Esophagus muscularis mucosa (tissue), 4 donors: ENCODE measurements around the gene TXLNA. TPM values are rescaled to one million over a fixed set of nuclear protein-coding genes. Genes with fewer than 3 reads are reported as not detected.

Experiments used
- DNase-seq: peaks from one replicate; pipeline ENCODE4 v3.0.0-alpha.2; 2017; ENCODE audit errors: extremely low spot score
- H3K27ac ChIP-seq, 4 donors: fragments of 200-600 bp; sonication (generic); replicated peaks in 1 of 4; 1 replicate in 3 of 4; 2 replicates in 1 of 4; pipeline ENCODE4 v1.5.1; 2016 to 2019; ENCODE audit warnings: mild to moderate bottlenecking in 1 of 4
- H3K27me3 ChIP-seq, 4 donors: fragments of 200-600 bp; sonication (generic); one replicate each; pipeline versions ENCODE4 v1.5.1 to v1.6.0; 2016 to 2019
- H3K36me3 ChIP-seq, 4 donors: fragments of 200-600 bp; sonication (generic); one replicate each; pipeline ENCODE4 v1.5.1; 2016 to 2019
- H3K4me1 ChIP-seq, 4 donors: fragments of 200-600 bp; sonication (generic); one replicate each; pipeline ENCODE4 v1.5.1; 2016 to 2019
- H3K4me3 ChIP-seq, 4 donors: fragments of 200-600 bp; sonication (generic); 1 replicate in 2 of 4; 2 replicates in 2 of 4; pipeline ENCODE4 v1.5.1; 2016 to 2019; ENCODE audit warnings: mild to moderate bottlenecking in 4 of 4, moderate library complexity in 1 of 4
- H3K9me3 ChIP-seq, 4 donors: fragments of 200-600 bp; sonication (generic); 1 replicate in 3 of 4; 2 replicates in 1 of 4; pipeline ENCODE4 v1.5.1; 2016 to 2019
- CTCF ChIP-seq, 3 experiments: fragments of 200-600 bp in 2 of 3; fragments of 450-650 bp in 1 of 3; sonication (generic) in 2 of 3; IDR thresholded peaks; one replicate each; pipeline ENCODE4 v1.5.1; 2017 to 2019; ENCODE audit warnings: antibody characterized with exemption in 3 of 3, mild to moderate bottlenecking in 2 of 3, moderate library complexity in 1 of 3
- EP300 ChIP-seq: sonication (generic); formaldehyde crosslinking; IDR thresholded peaks from one replicate; pipeline ENCODE4 v1.6.1; 2017; ENCODE audit warnings: antibody characterized with exemption
- POLR2A ChIP-seq: fragments of 450-650 bp; IDR thresholded peaks from one replicate; pipeline ENCODE4 v1.6.1; 2017; ENCODE audit warnings: antibody characterized with exemption, moderate library complexity, mild to moderate bottlenecking, low read depth
- POLR2AphosphoS5 ChIP-seq, 2 donors: sonication (generic); formaldehyde crosslinking; IDR thresholded peaks; one replicate each; pipeline ENCODE4 v1.6.1; 2017; ENCODE audit warnings: antibody characterized with exemption in 2 of 2
- WGBS: methylation state at CpG from one replicate; pipeline ENCODE4 v1.1.5; 2018; 5-methylcytosine and 5-hydroxymethylcytosine counted together
- intact Hi-C: fragments of 100-400 bp; cut with DNase I; formaldehyde crosslinking; loops from one replicate; pipeline ENCODE4 v1.15.1; 2023
- total RNA-seq, 4 donors: library from RNA; depleted of rRNA; stranded (reverse); fragments of >200 nt; gene quantifications; one replicate each; pipeline versions ENCODE4 v1.1.0 to v1.2.1, GENCODE V29; 2016

TXLNA gene
- total RNA-seq, 4 donors from 2014 or later: 43.6 to 88.4 (median 70.4) TPM

GRCh38 chr1:32179193-32179442, 357 bp upstream of the TXLNA start:
- no peak for TF ChIP-seq CTCF (IDR thresholded peaks at IDR 0.05)
- no peak for TF ChIP-seq POLR2AphosphoS5 (IDR thresholded peaks at IDR 0.05)
- TF ChIP-seq POLR2A: no peak
- TF ChIP-seq EP300: no peak
- Histone ChIP-seq H3K27ac (peak overlapping the region; percentile 93 to 96 (median 94)), H3K9me3 (no peaks in the 10 kb centered on the region), H3K36me3 (peaks cover 3 to 38% (median 21%) of the 10 kb centered on the region in 4 donors), H3K4me3 (peak overlapping the region; percentile 61 to 76 (median 70)), H3K4me1 (peaks cover 35 to 53% (median 46%) of the 10 kb centered on the region in 4 donors), H3K27me3 (no peaks in the 10 kb centered on the region)
- intact Hi-C loops: no loop called here
- 12% methylated on average over 7 of the region's 7 CpGs for WGBS
- no peak for DNase-seq

GRCh38 chr1:32180186-32181060, 948 bp downstream of the TXLNA start:
- TF ChIP-seq POLR2A (peak; percentile 37), EP300 (no peak), CTCF (IDR thresholded peaks at IDR 0.05) (no peak)

GRCh38 chr1:32181065-32181464, 1.6 kb downstream of the TXLNA start:
- Histone ChIP-seq H3K27me3 (no peaks in the 10 kb centered on the region), H3K36me3 (peaks cover 10 to 48% (median 36%) of the 10 kb centered on the region in 4 donors), H3K9me3 (peaks cover 0 to 3% (median 0%) of the 10 kb centered on the region in 4 donors), H3K4me3 (peak overlapping the region; percentile 61 to 76 (median 70)), H3K4me1 (peaks cover 47 to 71% (median 64%) of the 10 kb centered on the region in 4 donors), H3K27ac (peak overlapping the region; percentile 25 to 96 (median 94))
- intact Hi-C loops: no loop called here
- TF ChIP-seq EP300: no peak
- no peak for TF ChIP-seq POLR2AphosphoS5 (IDR thresholded peaks at IDR 0.05)
- TF ChIP-seq POLR2A: no peak
- no peak for TF ChIP-seq CTCF (IDR thresholded peaks at IDR 0.05)
- no peak for DNase-seq
- 74% methylated on average over 9 of the region's 9 CpGs for WGBS

More at GRCh38 chr1:32180186-32181060, 948 bp downstream of the TXLNA start:
- DNase-seq: no peak
- H3K27me3 ChIP-seq: no peaks in the 10 kb centered on the region
- peaks cover 0 to 3% (median 0%) of the 10 kb centered on the region in 4 donors for H3K9me3 ChIP-seq
- peaks cover 10 to 43% (median 29%) of the 10 kb centered on the region in 4 donors for H3K36me3 ChIP-seq
- intact Hi-C loops: no loop called here
- H3K4me3 ChIP-seq: peak overlapping the region; percentile 61 to 76 (median 70)
- H3K27ac ChIP-seq: peak overlapping the region; percentile 93 to 96 (median 94)
- 5% methylated on average over 22 of the region's 36 CpGs for WGBS
- peaks cover 46 to 65% (median 59%) of the 10 kb centered on the region in 4 donors for H3K4me1 ChIP-seq

- Histone ChIP-seq H3K27me3 (no peaks in the 10 kb centered on the region), H3K27ac (peak overlapping the region; percentile 25 to 96 (median 94)), H3K4me1 (peaks cover 52 to 76% (median 68%) of the 10 kb centered on the region in 4 donors), H3K36me3 (peaks cover 10 to 53% (median 39%) of the 10 kb centered on the region in 4 donors), H3K9me3 (peaks cover 0 to 3% (median 0%) of the 10 kb centered on the region in 4 donors), H3K4me3 (peak overlapping the region; percentile 61 to 76 (median 70))
- 80% methylated on average over 5 of the region's 5 CpGs for WGBS
- no peak for DNase-seq
- intact Hi-C loops: no loop called here
- no peak for TF ChIP-seq POLR2A
- TF ChIP-seq POLR2AphosphoS5 (IDR thresholded peaks at IDR 0.05): no peak
- TF ChIP-seq CTCF (IDR thresholded peaks at IDR 0.05): no peak
- TF ChIP-seq EP300: no peak
These were observed 2.1 kb downstream of the TXLNA start for GRCh38 chr1:32181563-32181962.
